ENCODE data around the gene HTRA3.

HTRA3 gene

GRCh38 chr4:8319061-8319460 is 49.5 kb downstream of the HTRA3 start:
- Histone ChIP-seq H4K20me1 (ENCODE audit: low read depth, low read length) (no peaks in the 10 kb centered on the region), H3K27me3 (ENCODE audit: low read length) (no peaks in the 10 kb centered on the region), H3K9me2 (replicated peaks; ENCODE audit: insufficient read depth, low read length) (no peaks in the 10 kb centered on the region), H3K36me3 (ENCODE audit: low read length) (no peaks in the 10 kb centered on the region), H3K9me3 (ENCODE audit: insufficient read depth, low read length) (no peaks in the 10 kb centered on the region), H2AFZ (ENCODE audit: low read depth, low read length, severe bottlenecking) (no peak overlapping the region), H3K27ac (ENCODE audit: low read depth, low read length) (no peak overlapping the region), H3K9ac (ENCODE audit: low read length) (no peak overlapping the region), H3F3A (ENCODE audit: insufficient read depth) (no peaks in the 10 kb centered on the region), H3K79me2 (ENCODE audit: insufficient read depth, low read length) (no peaks in the 10 kb centered on the region), H3K4me2 (ENCODE audit: low read depth, low read length, poor library complexity, severe bottlenecking) (no peak overlapping the region), H3K4me3 (ENCODE audit: insufficient read depth, low read length, poor library complexity, severe bottlenecking) (no peak overlapping the region)
- TF ChIP-seq CTCF (IDR thresholded peaks at IDR 0.05; ENCODE audit: insufficient read depth, low read length, poor library complexity, severe bottlenecking), result no peak
- no peak for TF ChIP-seq EZH2phosphoT487 (conservative IDR thresholded peaks at IDR 0.05; ENCODE audit: low read length)

GRCh38 chr4:8319731-8320385 is 50.3 kb downstream of the HTRA3 start:
- Histone ChIP-seq H3F3A (ENCODE audit: insufficient read depth) (no peaks in the 10 kb centered on the region), H3K4me3 (ENCODE audit: insufficient read depth, low read length, poor library complexity, severe bottlenecking) (no peak overlapping the region), H3K9ac (ENCODE audit: low read length) (no peak overlapping the region), H3K4me2 (ENCODE audit: low read depth, low read length, poor library complexity, severe bottlenecking) (no peak overlapping the region), H4K20me1 (ENCODE audit: low read depth, low read length) (no peaks in the 10 kb centered on the region), H3K9me2 (replicated peaks; ENCODE audit: insufficient read depth, low read length) (no peaks in the 10 kb centered on the region), H3K9me3 (ENCODE audit: insufficient read depth, low read length) (no peaks in the 10 kb centered on the region), H2AFZ (ENCODE audit: low read depth, low read length, severe bottlenecking) (no peak overlapping the region), H3K36me3 (ENCODE audit: low read length) (no peaks in the 10 kb centered on the region), H3K79me2 (ENCODE audit: insufficient read depth, low read length) (no peaks in the 10 kb centered on the region), H3K27ac (ENCODE audit: low read depth, low read length) (no peak overlapping the region), H3K27me3 (ENCODE audit: low read length) (no peaks in the 10 kb centered on the region)
- TF ChIP-seq CTCF (IDR thresholded peaks at IDR 0.05; ENCODE audit: insufficient read depth, low read length, poor library complexity, severe bottlenecking) (no peak), EZH2phosphoT487 (conservative IDR thresholded peaks at IDR 0.05; ENCODE audit: low read length) (no peak)

- Histone ChIP-seq H3K27ac (ENCODE audit: low read depth, low read length) (no peak overlapping the region), H3K79me2 (ENCODE audit: insufficient read depth, low read length) (no peaks in the 10 kb centered on the region), H3K4me2 (ENCODE audit: low read depth, low read length, poor library complexity, severe bottlenecking) (no peak overlapping the region), H2AFZ (ENCODE audit: low read depth, low read length, severe bottlenecking) (no peak overlapping the region), H4K20me1 (ENCODE audit: low read depth, low read length) (no peaks in the 10 kb centered on the region), H3K9ac (ENCODE audit: low read length) (no peak overlapping the region), H3K9me2 (replicated peaks; ENCODE audit: insufficient read depth, low read length) (no peaks in the 10 kb centered on the region), H3F3A (ENCODE audit: insufficient read depth) (no peaks in the 10 kb centered on the region), H3K27me3 (ENCODE audit: low read length) (no peaks in the 10 kb centered on the region), H3K9me3 (ENCODE audit: insufficient read depth, low read length) (no peaks in the 10 kb centered on the region), H3K4me3 (ENCODE audit: insufficient read depth, low read length, poor library complexity, severe bottlenecking) (no peak overlapping the region), H3K36me3 (ENCODE audit: low read length) (no peaks in the 10 kb centered on the region)
- TF ChIP-seq EZH2phosphoT487 (conservative IDR thresholded peaks at IDR 0.05; ENCODE audit: low read length) (no peak), CTCF (IDR thresholded peaks at IDR 0.05; ENCODE audit: insufficient read depth, low read length, poor library complexity, severe bottlenecking) (no peak)
Observed at GRCh38 chr4:8320386-8320750, 50.8 kb downstream of the HTRA3 start.

Measured in SU-DHL-6 (cell line).